HepG2 (cell line): ENCODE results near the gene HLF. TPM values are rescaled to one million over a fixed set of nuclear protein-coding genes. Genes with fewer than 3 reads are reported as not detected.

Experiments used
- ATF7 ChIP-seq, 2 experiments: fragments of 450-650 bp in 1 of 2; sonication (generic) in 1 of 2; formaldehyde crosslinking in 1 of 2; IDR thresholded peaks; 2 replicates each; pipeline versions ENCODE4 v1.4.0 to v1.6.1; 2016 to 2020; ENCODE audit warnings: antibody characterized with exemption in 1 of 2, mild to moderate bottlenecking in 1 of 2, missing genetic modification reagents in 1 of 2
- BCL6 ChIP-seq: IDR thresholded peaks from 2 replicates; pipeline ENCODE4 v1.6.1; 2016; ENCODE audit warnings: missing genetic modification reagents, missing compliant biosample characterization
- CSRNP1 ChIP-seq: sonication (generic); formaldehyde crosslinking; IDR thresholded peaks from 2 replicates; pipeline ENCODE4 v1.8.1; 2023; ENCODE audit warnings: mild to moderate bottlenecking, missing genetic modification reagents
- MIER2 ChIP-seq: IDR thresholded peaks from 2 replicates; pipeline ENCODE4 v1.6.1; 2016; ENCODE audit warnings: missing biosample characterization, missing genetic modification reagents
- TBX2 ChIP-seq: sonication (generic); formaldehyde crosslinking; IDR thresholded peaks from 2 replicates; pipeline ENCODE4 v1.5.0; 2020; ENCODE audit warnings: missing genetic modification reagents, mild to moderate bottlenecking, borderline replicate concordance
- THAP9 ChIP-seq: sonication (generic); formaldehyde crosslinking; IDR thresholded peaks from 2 replicates; pipeline ENCODE4; 2020; ENCODE audit warnings: missing genetic modification reagents, mild to moderate bottlenecking, borderline replicate concordance
- ZBTB14 ChIP-seq: sonication (generic); formaldehyde crosslinking; IDR thresholded peaks from 2 replicates; pipeline ENCODE4 v1.4.0; 2020; ENCODE audit warnings: missing genetic modification reagents
- ZIK1 ChIP-seq: sonication (generic); formaldehyde crosslinking; IDR thresholded peaks from 2 replicates; pipeline ENCODE4 v1.5.0; 2020; ENCODE audit warnings: mild to moderate bottlenecking, low read depth, missing genetic modification reagents, borderline replicate concordance
- ZNF180 ChIP-seq: sonication (generic); formaldehyde crosslinking; IDR thresholded peaks from 2 replicates; pipeline ENCODE4 v1.4.0; 2020; ENCODE audit warnings: low read depth, missing genetic modification reagents, borderline replicate concordance
- ZNF609 ChIP-seq: sonication (generic); formaldehyde crosslinking; IDR thresholded peaks from 2 replicates; pipeline ENCODE4 v1.4.0; 2020; ENCODE audit warnings: mild to moderate bottlenecking, missing genetic modification reagents, borderline replicate concordance
- polyA plus RNA-seq, 8 experiments: library from polyadenylated mRNA; depleted of rRNA in 3 of 8; stranded (reverse) in 7 of 8; unstranded in 1 of 8; fragments of >200 nt; fragmentation: Illumina TruSeq in 4 of 8; extraction: Trizol in 4 of 8; gene quantifications; 2 replicates each; pipeline versions ENCODE4 v1.2.1 to v1.2.3, GENCODE V29; 2011 to 2016; ENCODE audit warnings: low read depth in 4 of 8, missing spikeins in 1 of 8, mixed read lengths in 1 of 8; ENCODE audit not compliant: insufficient read depth in 1 of 8
- total RNA-seq, 5 experiments: library from RNA; depleted of rRNA; stranded (reverse); fragments of >200 nt; fragmentation: Illumina TruSeq; extraction: Trizol; gene quantifications; 2 replicates each; pipeline ENCODE4 v1.2.3, GENCODE V29; 2016; ENCODE audit warnings: low read depth in 1 of 5

Gene HLF
- total and polyA plus RNA-seq, 2 of the 13 experiments (the other 11 are each of a cell fraction or from before 2014, with no cell fraction given): 202 to 346 TPM

GRCh38 chr17:55285340-55286301 is 20.9 kb downstream of the HLF start (continued):
- TF ChIP-seq THAP9 (CRISPR knock-in tag) (no peak), ZNF180 (CRISPR knock-in tag) (no peak), MIER2 (0 out of 2 replicates have a peak, but pooled peaks have one; percentile 40), ZNF609 (peak; percentile 93), ZIK1 (CRISPR knock-in tag) (0 out of 2 replicates have a peak, but pooled peaks have one; percentile 35), ATF7 (IDR thresholded peaks at IDR 0.05) (peak; percentile 6; the same call in 1 of the 2 replicates), ATF7 (CRISPR knock-in tag; IDR thresholded peaks at IDR 0.05) (peak; percentile 90), BCL6 (peak; percentile 96), ZBTB14 (CRISPR knock-in tag) (no peak), TBX2 (peak; percentile 89), CSRNP1 (CRISPR knock-in tag) (peak; percentile 69)
